Choroid plexus epithelial cell (primary cell): ENCODE measurements around the gene ADAMTS9.

Experiments used
- DNase-seq: peaks from one replicate; pipeline ENCODE4 v3.0.0-alpha.2; 2010; ENCODE audit warnings: low read depth
- H3K4me3 ChIP-seq: 2 replicates; pipeline ENCODE4 v1.5.1; 2011; ENCODE audit warnings: low read depth, mild to moderate bottlenecking, control low read depth, low read length, moderate library complexity
- TF ChIP-seq, protein P1 (sequence below): conservative IDR thresholded peaks from 2 replicates; pipeline ENCODE4 v1.5.1; 2011; ENCODE audit warnings: low read depth, mild to moderate bottlenecking, control low read depth, inconsistent platforms, low read length, moderate library complexity

The ADAMTS9 gene

DNA sequence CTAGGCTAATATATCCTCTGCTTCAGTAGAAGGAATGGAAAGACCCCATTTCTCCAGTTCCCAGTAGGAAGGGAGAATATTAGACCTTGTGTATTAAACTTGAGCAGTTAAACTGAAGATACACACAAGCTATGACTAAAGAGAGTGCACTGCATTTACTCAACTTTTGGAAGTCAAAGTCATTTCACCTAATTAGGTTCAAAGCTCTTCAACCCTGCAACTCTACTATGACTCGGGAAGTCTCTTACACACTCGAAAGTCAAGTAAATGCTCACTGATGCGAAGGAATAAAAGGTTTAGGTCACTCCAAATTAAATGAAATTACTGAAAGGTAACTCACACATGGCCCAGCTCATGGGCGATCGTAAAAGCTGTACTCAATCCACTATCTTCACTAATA lies 33.8 kb downstream of the ADAMTS9 start:
- H3K4me3 ChIP-seq: no peak overlapping the region
- DNase-seq: no peak
- TF ChIP-seq, protein P1, sequence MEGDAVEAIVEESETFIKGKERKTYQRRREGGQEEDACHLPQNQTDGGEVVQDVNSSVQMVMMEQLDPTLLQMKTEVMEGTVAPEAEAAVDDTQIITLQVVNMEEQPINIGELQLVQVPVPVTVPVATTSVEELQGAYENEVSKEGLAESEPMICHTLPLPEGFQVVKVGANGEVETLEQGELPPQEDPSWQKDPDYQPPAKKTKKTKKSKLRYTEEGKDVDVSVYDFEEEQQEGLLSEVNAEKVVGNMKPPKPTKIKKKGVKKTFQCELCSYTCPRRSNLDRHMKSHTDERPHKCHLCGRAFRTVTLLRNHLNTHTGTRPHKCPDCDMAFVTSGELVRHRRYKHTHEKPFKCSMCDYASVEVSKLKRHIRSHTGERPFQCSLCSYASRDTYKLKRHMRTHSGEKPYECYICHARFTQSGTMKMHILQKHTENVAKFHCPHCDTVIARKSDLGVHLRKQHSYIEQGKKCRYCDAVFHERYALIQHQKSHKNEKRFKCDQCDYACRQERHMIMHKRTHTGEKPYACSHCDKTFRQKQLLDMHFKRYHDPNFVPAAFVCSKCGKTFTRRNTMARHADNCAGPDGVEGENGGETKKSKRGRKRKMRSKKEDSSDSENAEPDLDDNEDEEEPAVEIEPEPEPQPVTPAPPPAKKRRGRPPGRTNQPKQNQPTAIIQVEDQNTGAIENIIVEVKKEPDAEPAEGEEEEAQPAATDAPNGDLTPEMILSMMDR: no peak

DNA sequence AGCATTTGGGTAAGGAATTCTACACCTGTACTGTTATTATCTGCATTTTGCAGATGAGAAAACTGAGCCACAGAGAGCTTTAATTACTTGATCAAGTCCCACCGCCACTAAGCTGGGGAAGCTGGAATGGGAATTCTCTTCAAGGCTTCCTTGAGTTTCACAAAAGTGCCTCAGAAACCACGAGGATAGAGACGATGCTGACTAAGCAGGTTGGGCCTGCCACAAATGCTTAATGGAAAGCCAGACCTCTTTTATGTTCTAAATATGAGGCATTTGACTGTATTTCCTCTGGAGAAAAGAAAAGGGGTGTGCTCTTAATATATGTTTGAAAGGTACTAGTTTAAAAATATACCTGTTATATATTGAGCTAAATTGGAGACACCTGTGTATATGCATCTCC lies 34.7 kb downstream of the ADAMTS9 start:
- H3K4me3 ChIP-seq: no peak overlapping the region
- no peak for DNase-seq

DNA sequence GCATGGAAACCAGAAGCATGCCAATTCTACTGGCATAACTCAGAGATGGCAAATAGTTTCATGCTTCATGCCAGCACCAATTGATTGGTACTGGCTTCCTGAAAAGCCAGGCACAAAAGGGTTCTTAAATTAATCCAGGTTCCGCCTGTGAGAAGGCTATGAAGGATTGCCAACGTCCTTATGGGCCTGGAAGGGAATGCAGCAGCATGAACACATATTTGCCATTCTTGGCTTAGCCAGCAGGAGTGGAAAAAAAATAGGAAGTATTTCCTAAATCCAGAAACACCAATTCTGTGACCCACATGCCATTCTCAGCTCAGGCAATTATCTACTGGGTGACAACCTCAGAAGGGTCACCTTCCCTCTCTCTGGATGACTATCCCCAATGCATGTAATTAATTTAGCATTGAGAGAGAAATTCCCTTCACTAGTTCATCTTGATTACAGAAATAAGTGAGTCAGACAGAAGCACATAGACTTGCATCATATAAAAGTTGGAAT lies 36.0 kb downstream of the ADAMTS9 start:
- TF ChIP-seq, protein P1: peak; percentile 2
- DNase-seq: peak; percentile 39
- H3K4me3 ChIP-seq: no peak overlapping the region

More for the DNA sequence above, 34.7 kb downstream of the ADAMTS9 start:
- TF ChIP-seq, protein P1: no peak

DNA sequence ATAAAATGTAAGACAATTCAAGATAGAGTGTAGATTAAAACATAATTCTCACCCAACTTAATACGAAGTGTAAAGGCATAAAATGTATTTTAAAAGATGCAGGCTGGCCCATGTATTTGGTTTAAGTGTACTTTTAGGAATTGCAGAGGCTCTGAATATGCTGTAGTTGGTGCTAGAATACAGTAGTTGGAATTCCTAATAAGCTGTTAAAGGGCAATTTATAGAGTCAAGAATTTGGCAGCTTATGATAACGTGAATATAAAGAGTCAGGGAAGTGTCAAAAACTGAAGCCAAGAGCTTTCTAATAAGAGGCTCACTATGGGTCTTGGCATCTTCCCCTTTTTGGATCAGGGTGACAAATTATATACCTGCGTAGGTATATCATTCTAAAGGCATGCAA lies 36.5 kb downstream of the ADAMTS9 start:
- TF ChIP-seq, protein P1: peak; percentile 19
- DNase-seq: peak; percentile 19
- H3K4me3 ChIP-seq: no peak overlapping the region

DNA sequence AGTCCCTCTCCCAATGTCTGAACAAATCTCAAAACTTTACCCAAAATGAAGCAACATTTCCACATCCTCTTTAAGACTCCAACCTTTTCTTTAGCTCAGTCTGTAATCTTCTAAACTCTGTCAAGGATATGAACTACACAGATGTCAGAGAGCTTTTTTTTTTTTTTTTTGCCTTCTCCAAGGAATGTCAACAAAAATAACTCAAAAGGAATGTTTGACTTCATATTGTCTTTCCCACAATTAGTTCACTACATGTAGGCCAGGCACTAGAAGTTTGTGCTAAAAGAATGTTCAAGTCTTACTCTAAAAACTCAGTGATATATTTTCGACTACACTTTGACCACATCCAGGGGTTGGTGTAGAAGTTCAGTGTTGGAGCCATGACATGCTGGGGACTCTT lies 37.1 kb downstream of the ADAMTS9 start:
- DNase-seq: peak; percentile 79
- TF ChIP-seq, protein P1: no peak
- no peak overlapping the region for H3K4me3 ChIP-seq

DNA sequence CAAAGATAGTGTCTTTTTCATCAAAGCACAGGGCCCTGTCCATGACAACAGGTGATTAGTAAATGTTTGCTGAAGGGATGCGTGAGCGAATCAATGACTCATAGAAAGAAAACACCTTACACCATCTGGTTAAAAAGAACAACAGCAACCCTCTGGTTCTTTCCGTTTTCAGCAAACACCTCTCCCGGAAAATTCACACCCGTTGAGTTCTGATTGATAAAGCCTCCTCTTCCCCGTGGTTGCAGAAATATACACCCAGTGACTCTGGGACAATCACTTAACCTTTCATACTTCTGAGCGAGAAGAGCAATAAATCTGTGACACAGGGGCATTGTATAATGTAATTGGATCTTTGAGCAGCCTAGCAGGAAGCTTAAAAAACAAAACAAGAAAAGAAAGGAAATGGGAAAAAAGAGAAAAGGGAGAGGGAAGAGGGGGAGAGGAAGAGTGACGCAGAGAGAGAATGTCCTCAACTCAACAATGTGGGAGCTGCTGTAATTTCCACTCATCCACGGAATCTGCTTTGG lies 37.6 kb downstream of the ADAMTS9 start:
- no peak for DNase-seq
- no peak overlapping the region for H3K4me3 ChIP-seq
- TF ChIP-seq, protein P1: no peak
